OCI-LY7 (cell line): ENCODE results near the gene ZNF566.

Experiments used
- EZH2phosphoT487 ChIP-seq: fragments of 200-600 bp; sonication (generic); IDR thresholded peaks from 2 replicates; pipeline ENCODE4 v1.6.1; 2018; ENCODE audit warnings: low read depth, borderline replicate concordance, mild to moderate bottlenecking, mixed run types, antibody characterized with exemption, low read length, moderate library complexity, mixed read lengths
- TF ChIP-seq, protein P1 (sequence below): fragments of 200-600 bp; sonication (generic); conservative IDR thresholded peaks from 2 replicates; pipeline ENCODE4 v1.5.1; 2014; ENCODE audit warnings: mild to moderate bottlenecking, antibody characterized with exemption, low read length, moderate library complexity, mixed read lengths

DNA sequence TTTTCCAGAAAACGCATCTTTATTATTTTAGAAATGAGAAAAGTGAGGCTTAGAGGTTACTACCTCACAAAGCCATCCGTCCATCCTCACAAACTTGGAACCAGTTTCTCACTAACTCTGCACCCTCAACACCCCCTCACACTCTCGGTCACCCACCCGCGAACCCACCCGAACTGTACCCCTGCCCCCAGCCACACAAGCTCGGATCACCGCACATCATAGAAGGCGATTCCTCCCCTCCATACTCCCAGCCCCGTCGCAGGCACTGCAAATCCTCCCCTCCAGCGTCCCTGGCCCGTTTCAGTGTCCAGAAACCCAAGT lies 38.5 kb upstream of the ZNF566 start:
- TF ChIP-seq, protein P1, sequence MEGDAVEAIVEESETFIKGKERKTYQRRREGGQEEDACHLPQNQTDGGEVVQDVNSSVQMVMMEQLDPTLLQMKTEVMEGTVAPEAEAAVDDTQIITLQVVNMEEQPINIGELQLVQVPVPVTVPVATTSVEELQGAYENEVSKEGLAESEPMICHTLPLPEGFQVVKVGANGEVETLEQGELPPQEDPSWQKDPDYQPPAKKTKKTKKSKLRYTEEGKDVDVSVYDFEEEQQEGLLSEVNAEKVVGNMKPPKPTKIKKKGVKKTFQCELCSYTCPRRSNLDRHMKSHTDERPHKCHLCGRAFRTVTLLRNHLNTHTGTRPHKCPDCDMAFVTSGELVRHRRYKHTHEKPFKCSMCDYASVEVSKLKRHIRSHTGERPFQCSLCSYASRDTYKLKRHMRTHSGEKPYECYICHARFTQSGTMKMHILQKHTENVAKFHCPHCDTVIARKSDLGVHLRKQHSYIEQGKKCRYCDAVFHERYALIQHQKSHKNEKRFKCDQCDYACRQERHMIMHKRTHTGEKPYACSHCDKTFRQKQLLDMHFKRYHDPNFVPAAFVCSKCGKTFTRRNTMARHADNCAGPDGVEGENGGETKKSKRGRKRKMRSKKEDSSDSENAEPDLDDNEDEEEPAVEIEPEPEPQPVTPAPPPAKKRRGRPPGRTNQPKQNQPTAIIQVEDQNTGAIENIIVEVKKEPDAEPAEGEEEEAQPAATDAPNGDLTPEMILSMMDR, result no peak
- TF ChIP-seq EZH2phosphoT487, result no peak
